ENCODE data around the gene SPTBN5.

Gene SPTBN5

DNA sequence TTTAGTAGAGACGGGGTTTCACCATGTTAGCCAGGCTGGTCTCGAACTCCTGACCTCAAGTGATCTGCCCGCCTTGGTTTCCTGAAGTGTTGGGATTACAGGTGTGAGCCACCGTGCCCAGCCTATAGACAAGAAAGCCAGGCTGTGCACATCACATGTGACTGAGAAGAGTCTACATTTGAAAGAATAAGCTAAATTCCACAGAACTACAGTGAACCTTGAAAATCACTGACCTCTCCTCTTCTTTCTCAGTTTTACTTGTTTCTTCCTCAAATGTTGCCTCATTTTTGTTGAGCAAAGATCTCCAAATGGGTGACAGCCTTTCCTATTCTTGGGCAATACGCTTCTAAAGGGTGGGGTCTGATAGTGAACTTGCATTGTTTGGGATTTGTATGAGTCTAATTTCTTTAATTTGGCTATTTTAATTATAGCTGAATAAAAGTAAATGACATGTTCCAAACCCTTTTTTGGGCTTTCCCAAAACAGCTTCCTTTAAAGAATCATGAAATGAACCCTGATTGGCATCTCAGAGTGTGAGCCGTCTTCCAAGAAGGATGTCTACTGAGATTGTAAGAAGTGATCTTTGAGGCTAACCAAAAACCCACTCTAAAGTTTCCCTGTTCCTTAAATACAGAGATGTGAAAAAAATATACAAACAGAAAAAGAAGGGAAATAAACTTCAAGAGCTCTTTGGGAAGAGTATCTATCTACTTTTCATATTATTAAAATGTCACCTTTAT is 21.6 kb upstream of the SPTBN5 start:
- POLR2A ChIA-PET = no interaction called here
- CTCF ChIA-PET = interaction anchor here (0.8 to 3.3 kb wide), 8 partner anchors 8 to 57 kb away, joined by 3 to 24 read pairs (median 4); partner anchors contain the start of gene EHD4
- no peak for DNase-seq (ENCODE audit: extremely low spot score)
- no peak for TF ChIP-seq CTCF (IDR thresholded peaks at IDR 0.05; ENCODE audit: control extremely low read depth, extremely low read depth, low read depth, missing control alignments)

- TF ChIP-seq CTCF (IDR thresholded peaks at IDR 0.05; ENCODE audit: control extremely low read depth, extremely low read depth, low read depth, missing control alignments) = no peak
- ChIA-PET POLR2A (interaction anchor here (0.7 kb wide), 1 partner anchor 58 kb away, joined by 4 read pairs; no protein-coding TSS in a partner anchor), CTCF (interaction anchor here (1.0 to 1.3 kb wide), 2 partner anchors 10 to 14 kb away, joined by 4 read pairs; no protein-coding TSS in a partner anchor)
- DNase-seq (ENCODE audit: extremely low spot score) = no peak
These were observed 20.6 kb upstream of the SPTBN5 start for GRCh38 chr15:41914411-41914810.

DNA sequence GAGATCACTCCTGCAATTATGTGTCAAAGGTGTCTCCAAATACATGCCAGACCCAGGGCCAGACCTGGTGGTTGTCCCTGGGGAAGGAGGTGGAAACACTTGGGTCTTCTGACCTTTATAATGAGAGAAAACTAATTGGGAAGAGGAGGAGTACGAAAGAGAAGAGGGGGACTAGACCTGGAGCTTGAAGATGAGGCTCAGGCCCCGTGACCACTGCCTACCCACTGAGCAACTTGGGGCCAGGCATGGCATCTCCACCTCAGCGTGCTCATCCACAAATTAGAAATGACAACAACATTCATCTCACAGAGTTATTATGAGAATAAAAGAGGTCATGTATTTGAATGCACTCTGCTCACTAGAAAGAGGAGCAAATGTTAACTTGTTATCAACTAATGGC is 19.4 kb upstream of the SPTBN5 start:
- DNase-seq (ENCODE audit: extremely low spot score) = no peak
- CTCF ChIA-PET = interaction anchor here (0.7 to 0.9 kb wide), 2 partner anchors 9 to 18 kb away, joined by 3 read pairs; no protein-coding TSS in a partner anchor
- POLR2A ChIA-PET = no interaction called here
- no peak for TF ChIP-seq CTCF (IDR thresholded peaks at IDR 0.05; ENCODE audit: control extremely low read depth, extremely low read depth, low read depth, missing control alignments)

- DNase-seq (ENCODE audit: extremely low spot score) = no peak
- ChIA-PET POLR2A (no interaction called here), CTCF (interaction anchor here (1.0 kb wide), 1 partner anchor 9 kb away, joined by 4 read pairs; no protein-coding TSS in a partner anchor)
- TF ChIP-seq CTCF (IDR thresholded peaks at IDR 0.05; ENCODE audit: control extremely low read depth, extremely low read depth, low read depth, missing control alignments) = no peak
These were observed 18.0 kb upstream of the SPTBN5 start for GRCh38 chr15:41911691-41912345.

DNA sequence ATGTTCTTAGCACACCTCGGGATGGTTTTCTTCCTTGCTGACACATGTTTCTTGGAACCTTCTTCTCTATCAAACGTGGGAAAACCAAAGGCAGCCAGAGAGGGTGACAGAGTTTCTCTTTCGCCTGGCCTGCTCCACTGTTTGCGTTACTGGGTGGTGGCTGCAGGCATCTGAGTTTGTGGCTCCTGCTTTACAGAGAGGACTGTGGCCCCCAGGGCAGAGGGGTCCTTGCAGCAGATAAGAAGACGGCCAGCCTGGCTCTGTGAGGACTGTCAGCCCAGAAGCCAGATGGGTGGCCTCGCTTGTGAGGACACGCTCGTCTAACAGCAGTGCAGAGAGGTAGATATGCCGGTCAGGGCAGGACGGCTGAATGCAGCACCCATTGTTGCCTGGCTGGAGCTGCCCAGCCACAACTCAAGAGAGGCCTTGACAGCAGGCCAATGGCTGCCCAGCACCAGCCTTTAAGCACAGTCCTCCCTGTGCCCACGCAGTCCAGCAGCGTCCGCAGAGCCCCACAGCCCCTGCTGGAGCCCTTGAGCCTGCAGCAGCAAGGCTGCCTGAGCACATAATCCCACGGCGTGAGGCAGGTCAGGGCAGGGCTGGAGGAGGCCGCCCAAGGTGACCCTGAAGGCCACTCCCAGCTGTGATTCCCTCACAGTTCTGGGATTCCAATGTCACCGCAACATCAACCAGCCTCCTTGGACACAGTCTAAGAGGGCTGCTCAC is 15.0 kb upstream of the SPTBN5 start:
- ChIA-PET CTCF (interaction anchor here (1.0 to 2.4 kb wide), 3 partner anchors 8 to 136 kb away, joined by 3 to 16 read pairs (median 5); no protein-coding TSS in a partner anchor), POLR2A (no interaction called here)
- TF ChIP-seq CTCF (IDR thresholded peaks at IDR 0.05; ENCODE audit: control extremely low read depth, extremely low read depth, low read depth, missing control alignments) = no peak

GRCh38 chr15:41907141-41907540 is 13.3 kb upstream of the SPTBN5 start:
- POLR2A ChIA-PET = no interaction called here
- TF ChIP-seq CTCF (IDR thresholded peaks at IDR 0.05; ENCODE audit: control extremely low read depth, extremely low read depth, low read depth, missing control alignments) = no peak
- CTCF ChIA-PET = interaction anchor here (0.9 to 2.4 kb wide), 3 partner anchors 9 to 133 kb away, joined by 3 to 16 read pairs (median 3); partner anchors contain the start of gene MAPKBP1
- DNase-seq (ENCODE audit: extremely low spot score) = no peak

More for the DNA sequence above, 15.0 kb upstream of the SPTBN5 start:
- DNase-seq (ENCODE audit: extremely low spot score) = no peak

All from GM10248 (cell line).